Measurements from ENCODE around the gene MTAP. TPM values are rescaled to one million over a fixed set of nuclear protein-coding genes. Genes with fewer than 3 reads are reported as not detected.

The MTAP gene
- polyA plus RNA-seq, 1 donor from 2014 or later = 7.7 TPM

GRCh38 chr9:21862871-21863270, 60.4 kb downstream of the MTAP start:
- Histone ChIP-seq H3K27me3 (ENCODE audit: insufficient read depth, low read depth, low read length) (no peaks in the 10 kb centered on the region), H3K9me3 (ENCODE audit: low read length) (no peaks in the 10 kb centered on the region), H3K36me3 (ENCODE audit: insufficient read depth, low read length) (peaks cover 11% of the 10 kb centered on the region), H3K27ac (ENCODE audit: low read length) (no peak overlapping the region), H3F3A (ENCODE audit: insufficient read depth, low read length, poor library complexity, severe bottlenecking) (no peaks in the 10 kb centered on the region), H3K4me2 (ENCODE audit: low read length) (no peak overlapping the region), H3K9me2 (ENCODE audit: insufficient read depth, low read length) (no peaks in the 10 kb centered on the region), H3K9ac (ENCODE audit: low read length) (no peak overlapping the region), H2AFZ (ENCODE audit: low read depth, low read length) (no peak overlapping the region), H3K79me2 (replicated peaks; ENCODE audit: insufficient read depth, low read length) (no peaks in the 10 kb centered on the region), H4K20me1 (ENCODE audit: insufficient read depth) (no peaks in the 10 kb centered on the region), H3K4me3 (ENCODE audit: low read length) (no peak overlapping the region)
- TF ChIP-seq MXI1 (conservative IDR thresholded peaks at IDR 0.05; ENCODE audit: poor library complexity, severe bottlenecking) (no peak), EZH2 (IDR thresholded peaks at IDR 0.05; ENCODE audit: borderline replicate concordance, insufficient read depth, low read length, poor library complexity, severe bottlenecking) (no peak), TAF1 (IDR thresholded peaks at IDR 0.05; ENCODE audit: low read depth) (no peak), RAD21 (conservative IDR thresholded peaks at IDR 0.05) (no peak), EP300 (conservative IDR thresholded peaks at IDR 0.05; ENCODE audit: poor library complexity, severe bottlenecking) (no peak), POLR2AphosphoS5 (IDR thresholded peaks at IDR 0.05) (no peak), CTCF (IDR thresholded peaks at IDR 0.05; ENCODE audit: poor library complexity, severe bottlenecking) (no peak), SMC3 (conservative IDR thresholded peaks at IDR 0.05; ENCODE audit: poor library complexity) (no peak), REST (IDR thresholded peaks at IDR 0.05; ENCODE audit: borderline replicate concordance) (no peak)

GRCh38 chr9:21864505-21864904, 62.1 kb downstream of the MTAP start:
- no peak overlapping the region for H3K27ac ChIP-seq (ENCODE audit: low read length)
- H4K20me1 ChIP-seq (ENCODE audit: insufficient read depth) = no peaks in the 10 kb centered on the region
- no peaks in the 10 kb centered on the region for H3F3A ChIP-seq (ENCODE audit: insufficient read depth, low read length, poor library complexity, severe bottlenecking)
- H3K9ac ChIP-seq (ENCODE audit: low read length) = no peak overlapping the region
- no peak for TF ChIP-seq POLR2AphosphoS5 (IDR thresholded peaks at IDR 0.05)
- TF ChIP-seq EZH2 (IDR thresholded peaks at IDR 0.05; ENCODE audit: borderline replicate concordance, insufficient read depth, low read length, poor library complexity, severe bottlenecking) = no peak
- no peak for TF ChIP-seq SMC3 (conservative IDR thresholded peaks at IDR 0.05; ENCODE audit: poor library complexity)
- TF ChIP-seq RAD21 (conservative IDR thresholded peaks at IDR 0.05) = no peak
- TF ChIP-seq MXI1 (conservative IDR thresholded peaks at IDR 0.05; ENCODE audit: poor library complexity, severe bottlenecking) = no peak
- TF ChIP-seq TAF1 (IDR thresholded peaks at IDR 0.05; ENCODE audit: low read depth) = no peak
- TF ChIP-seq CTCF (IDR thresholded peaks at IDR 0.05; ENCODE audit: poor library complexity, severe bottlenecking) = no peak
- TF ChIP-seq EP300 (conservative IDR thresholded peaks at IDR 0.05; ENCODE audit: poor library complexity, severe bottlenecking) = no peak
- no peak for TF ChIP-seq REST (IDR thresholded peaks at IDR 0.05; ENCODE audit: borderline replicate concordance)
- H3K9me3 ChIP-seq (ENCODE audit: low read length) = no peaks in the 10 kb centered on the region
- H3K4me2 ChIP-seq (ENCODE audit: low read length) = no peak overlapping the region
- H3K9me2 ChIP-seq (ENCODE audit: insufficient read depth, low read length) = no peaks in the 10 kb centered on the region
- H3K36me3 ChIP-seq (ENCODE audit: insufficient read depth, low read length) = peaks cover 11% of the 10 kb centered on the region
- H2AFZ ChIP-seq (ENCODE audit: low read depth, low read length) = no peak overlapping the region
- no peak overlapping the region for H3K4me3 ChIP-seq (ENCODE audit: low read length)
- H3K79me2 ChIP-seq (replicated peaks; ENCODE audit: insufficient read depth, low read length) = no peaks in the 10 kb centered on the region
- H3K27me3 ChIP-seq (ENCODE audit: insufficient read depth, low read depth, low read length) = no peaks in the 10 kb centered on the region

Data from neural cell (in vitro differentiated cells).